ENCODE measurements around the gene BIN1.
A peak's percentile ranks its signal among the peaks of the same experiment; 100 is the strongest.

Gene BIN1

GRCh38 chr2:127012868-127013267, 94.1 kb downstream of the BIN1 start:
- H3K27ac ChIP-seq (ENCODE audit: low read length, poor library complexity, severe bottlenecking), result no peak overlapping the region
- H3K14ac ChIP-seq (ENCODE audit: low read length in 2 of 2), result no peak overlapping the region
- H3K23ac ChIP-seq (ENCODE audit: low read length in 2 of 2), result no peak overlapping the region
- no peak overlapping the region for H3K4me3 ChIP-seq (ENCODE audit: insufficient read depth in 1 of 2, low read depth in 1 of 2, low read length in 2 of 2)
- H4K91ac ChIP-seq (ENCODE audit: low read length), result no peak overlapping the region
- no peak overlapping the region for H2BK5ac ChIP-seq (ENCODE audit: low read depth, low read length, poor library complexity, severe bottlenecking)
- WGBS, result 80% methylated on average over 6 of the region's 7 CpGs
- H2AFZ ChIP-seq (ENCODE audit: low read depth, low read length), result peak overlapping the region; percentile 18
- no peak overlapping the region for H2BK15ac ChIP-seq (ENCODE audit: low read depth, poor library complexity, severe bottlenecking)
- H3K9me3 ChIP-seq (ENCODE audit: control insufficient read depth, low read length), result peaks cover 11% of the 10 kb centered on the region
- H3K4me1 ChIP-seq (ENCODE audit: control insufficient read depth, insufficient read depth, low read depth, low read length), result no peaks in the 10 kb centered on the region
- H3K18ac ChIP-seq (ENCODE audit: low read depth in 1 of 2, low read length in 2 of 2), result no peak overlapping the region
- H3K27me3 ChIP-seq (ENCODE audit: control insufficient read depth in 1 of 2, insufficient read depth in 1 of 2, low read length in 2 of 2), result peaks cover 0 to 5% of the 10 kb centered on the region in 2 experiments
- no peak overlapping the region for H2AK5ac ChIP-seq (ENCODE audit: low read length, severe bottlenecking)
- H2BK12ac ChIP-seq (ENCODE audit: low read length in 2 of 2), result no peak overlapping the region
- H3K4ac ChIP-seq (ENCODE audit: low read depth in 1 of 2, low read length in 2 of 2), result peak overlapping the region in 1 of 2 experiments; percentile 2
- no peak overlapping the region for H2BK120ac ChIP-seq (ENCODE audit: low read depth, low read length)
- no peak overlapping the region for H3K4me2 ChIP-seq (ENCODE audit: low read length, poor library complexity, severe bottlenecking)
- no peaks in the 10 kb centered on the region for H3K36me3 ChIP-seq (ENCODE audit: control insufficient read depth in 1 of 2, insufficient read depth in 2 of 2, low read depth in 1 of 2, low read length in 2 of 2)
- no peak overlapping the region for H4K8ac ChIP-seq (ENCODE audit: low read length)
- peak overlapping the region; percentile 17 for H3K9ac ChIP-seq (ENCODE audit: low read length)
- H3K79me1 ChIP-seq (replicated peaks; ENCODE audit: low read length, poor library complexity, severe bottlenecking), result no peaks in the 10 kb centered on the region
- DNase-seq, result no peak

GRCh38 chr2:127012215-127012614, 94.7 kb downstream of the BIN1 start:
- no peak overlapping the region for H2BK120ac ChIP-seq (ENCODE audit: low read depth, low read length)
- no peak overlapping the region for H2AFZ ChIP-seq (ENCODE audit: low read depth, low read length)
- WGBS, result 57% methylated on average over 2 of the region's 2 CpGs
- H3K23ac ChIP-seq (ENCODE audit: low read length in 2 of 2), result no peak overlapping the region
- H3K14ac ChIP-seq (ENCODE audit: low read length in 2 of 2), result no peak overlapping the region
- no peak overlapping the region for H3K27ac ChIP-seq (ENCODE audit: low read length, poor library complexity, severe bottlenecking)
- no peak overlapping the region for H2BK12ac ChIP-seq (ENCODE audit: low read length in 2 of 2)
- H4K8ac ChIP-seq (ENCODE audit: low read length), result no peak overlapping the region
- H2BK5ac ChIP-seq (ENCODE audit: low read depth, low read length, poor library complexity, severe bottlenecking), result no peak overlapping the region
- no peaks in the 10 kb centered on the region for H3K79me1 ChIP-seq (replicated peaks; ENCODE audit: low read length, poor library complexity, severe bottlenecking)
- no peak for DNase-seq
- no peaks in the 10 kb centered on the region for H3K4me1 ChIP-seq (ENCODE audit: control insufficient read depth, insufficient read depth, low read depth, low read length)
- H4K91ac ChIP-seq (ENCODE audit: low read length), result no peak overlapping the region
- H3K4me2 ChIP-seq (ENCODE audit: low read length, poor library complexity, severe bottlenecking), result no peak overlapping the region
- no peak overlapping the region for H3K9ac ChIP-seq (ENCODE audit: low read length)
- peaks cover 11% of the 10 kb centered on the region for H3K9me3 ChIP-seq (ENCODE audit: control insufficient read depth, low read length)
- H2AK5ac ChIP-seq (ENCODE audit: low read length, severe bottlenecking), result no peak overlapping the region
- no peaks in the 10 kb centered on the region for H3K36me3 ChIP-seq (ENCODE audit: control insufficient read depth in 1 of 2, insufficient read depth in 2 of 2, low read depth in 1 of 2, low read length in 2 of 2)
- H3K4me3 ChIP-seq (ENCODE audit: insufficient read depth in 1 of 2, low read depth in 1 of 2, low read length in 2 of 2), result no peak overlapping the region
- peaks cover 0 to 5% of the 10 kb centered on the region in 2 experiments for H3K27me3 ChIP-seq (ENCODE audit: control insufficient read depth in 1 of 2, insufficient read depth in 1 of 2, low read length in 2 of 2)
- no peak overlapping the region for H3K4ac ChIP-seq (ENCODE audit: low read depth in 1 of 2, low read length in 2 of 2)
- no peak overlapping the region for H2BK15ac ChIP-seq (ENCODE audit: low read depth, poor library complexity, severe bottlenecking)
- no peak overlapping the region for H3K18ac ChIP-seq (ENCODE audit: low read depth in 1 of 2, low read length in 2 of 2)

GRCh38 chr2:127011796-127012195, 95.2 kb downstream of the BIN1 start:
- DNase-seq, result no peak
- H3K23ac ChIP-seq (ENCODE audit: low read length in 2 of 2), result no peak overlapping the region
- no peaks in the 10 kb centered on the region for H3K36me3 ChIP-seq (ENCODE audit: control insufficient read depth in 1 of 2, insufficient read depth in 2 of 2, low read depth in 1 of 2, low read length in 2 of 2)
- H2BK12ac ChIP-seq (ENCODE audit: low read length in 2 of 2), result no peak overlapping the region
- H2BK5ac ChIP-seq (ENCODE audit: low read depth, low read length, poor library complexity, severe bottlenecking), result no peak overlapping the region
- peaks cover 0 to 5% of the 10 kb centered on the region in 2 experiments for H3K27me3 ChIP-seq (ENCODE audit: control insufficient read depth in 1 of 2, insufficient read depth in 1 of 2, low read length in 2 of 2)
- no peak overlapping the region for H3K4ac ChIP-seq (ENCODE audit: low read depth in 1 of 2, low read length in 2 of 2)
- no peak overlapping the region for H3K18ac ChIP-seq (ENCODE audit: low read depth in 1 of 2, low read length in 2 of 2)
- no peaks in the 10 kb centered on the region for H3K79me1 ChIP-seq (replicated peaks; ENCODE audit: low read length, poor library complexity, severe bottlenecking)
- H2BK120ac ChIP-seq (ENCODE audit: low read depth, low read length), result no peak overlapping the region
- H2AFZ ChIP-seq (ENCODE audit: low read depth, low read length), result no peak overlapping the region
- H3K27ac ChIP-seq (ENCODE audit: low read length, poor library complexity, severe bottlenecking), result no peak overlapping the region
- H4K8ac ChIP-seq (ENCODE audit: low read length), result no peak overlapping the region
- H2BK15ac ChIP-seq (ENCODE audit: low read depth, poor library complexity, severe bottlenecking), result no peak overlapping the region
- no peak overlapping the region for H4K91ac ChIP-seq (ENCODE audit: low read length)
- no peak overlapping the region for H3K9ac ChIP-seq (ENCODE audit: low read length)
- no peak overlapping the region for H3K4me2 ChIP-seq (ENCODE audit: low read length, poor library complexity, severe bottlenecking)
- WGBS, result 81% methylated on average over 6 of the region's 8 CpGs
- H3K4me3 ChIP-seq (ENCODE audit: insufficient read depth in 1 of 2, low read depth in 1 of 2, low read length in 2 of 2), result no peak overlapping the region
- H3K14ac ChIP-seq (ENCODE audit: low read length in 2 of 2), result no peak overlapping the region
- H2AK5ac ChIP-seq (ENCODE audit: low read length, severe bottlenecking), result no peak overlapping the region
- H3K4me1 ChIP-seq (ENCODE audit: control insufficient read depth, insufficient read depth, low read depth, low read length), result no peaks in the 10 kb centered on the region
- H3K9me3 ChIP-seq (ENCODE audit: control insufficient read depth, low read length), result peaks cover 11% of the 10 kb centered on the region

GRCh38 chr2:127011231-127011661, 95.7 kb downstream of the BIN1 start:
- Histone ChIP-seq H3K9me3 (ENCODE audit: control insufficient read depth, low read length) (peaks cover 11% of the 10 kb centered on the region), H2BK120ac (ENCODE audit: low read depth, low read length) (no peak overlapping the region), H3K36me3 (ENCODE audit: control insufficient read depth in 1 of 2, insufficient read depth in 2 of 2, low read depth in 1 of 2, low read length in 2 of 2) (no peaks in the 10 kb centered on the region), H3K14ac (ENCODE audit: low read length in 2 of 2) (no peak overlapping the region), H3K4me1 (ENCODE audit: control insufficient read depth, insufficient read depth, low read depth, low read length) (no peaks in the 10 kb centered on the region), H2BK15ac (ENCODE audit: low read depth, poor library complexity, severe bottlenecking) (no peak overlapping the region), H3K18ac (ENCODE audit: low read depth in 1 of 2, low read length in 2 of 2) (peak overlapping the region in 1 of 2 experiments; percentile 30), H3K4ac (ENCODE audit: low read depth in 1 of 2, low read length in 2 of 2) (no peak overlapping the region), H4K8ac (ENCODE audit: low read length) (no peak overlapping the region), H3K9ac (ENCODE audit: low read length) (no peak overlapping the region), H2BK12ac (ENCODE audit: low read length in 2 of 2) (no peak overlapping the region), H2BK5ac (ENCODE audit: low read depth, low read length, poor library complexity, severe bottlenecking) (no peak overlapping the region), H4K91ac (ENCODE audit: low read length) (no peak overlapping the region), H2AK5ac (ENCODE audit: low read length, severe bottlenecking) (no peak overlapping the region), H3K27ac (ENCODE audit: low read length, poor library complexity, severe bottlenecking) (no peak overlapping the region), H3K23ac (ENCODE audit: low read length in 2 of 2) (no peak overlapping the region), H3K79me1 (replicated peaks; ENCODE audit: low read length, poor library complexity, severe bottlenecking) (no peaks in the 10 kb centered on the region), H3K4me2 (ENCODE audit: low read length, poor library complexity, severe bottlenecking) (no peak overlapping the region), H3K27me3 (ENCODE audit: control insufficient read depth in 1 of 2, insufficient read depth in 1 of 2, low read length in 2 of 2) (peaks cover 0 to 5% of the 10 kb centered on the region in 2 experiments), H3K4me3 (ENCODE audit: insufficient read depth in 1 of 2, low read depth in 1 of 2, low read length in 2 of 2) (no peak overlapping the region), H2AFZ (ENCODE audit: low read depth, low read length) (no peak overlapping the region)
- 82% methylated on average over 2 of the region's 2 CpGs for WGBS
- DNase-seq, result no peak

All from mesenchymal stem cell (in vitro differentiated cells and primary cell).